Epithelial cell of esophagus (primary cell): ENCODE results near the gene NCAPG2.

ENCODE experiments used
- DNase-seq: peaks from one replicate; pipeline ENCODE4 v3.0.0; 2010; ENCODE audit warnings: low read depth
- H3K4me3 ChIP-seq: 2 replicates; pipeline ENCODE4 v1.5.1; 2011; ENCODE audit warnings: mild to moderate bottlenecking, low read length, control low read depth
- CTCF ChIP-seq: IDR thresholded peaks from 2 replicates; pipeline ENCODE4 v1.5.1; 2011; ENCODE audit warnings: low read depth, mild to moderate bottlenecking, low read length, control low read depth, inconsistent platforms; ENCODE audit not compliant: insufficient read depth; ENCODE audit errors: missing control alignments

Gene NCAPG2

GRCh38 chr7:158607563-158607962 lies 97.0 kb downstream of the NCAPG2 start:
- no peak for TF ChIP-seq CTCF
- H3K4me3 ChIP-seq = no peak overlapping the region

GRCh38 chr7:158606671-158607424 lies 97.8 kb downstream of the NCAPG2 start:
- H3K4me3 ChIP-seq = no peak overlapping the region
- TF ChIP-seq CTCF = no peak
- DNase-seq = no peak

More at GRCh38 chr7:158607563-158607962, 97.0 kb downstream of the NCAPG2 start:
- no peak for DNase-seq

GRCh38 chr7:158606129-158606528 lies 98.5 kb downstream of the NCAPG2 start:
- no peak for DNase-seq
- H3K4me3 ChIP-seq = no peak overlapping the region
- no peak for TF ChIP-seq CTCF

GRCh38 chr7:158603773-158604755 lies 100.5 kb downstream of the NCAPG2 start:
- no peak for DNase-seq
- TF ChIP-seq CTCF = no peak
- H3K4me3 ChIP-seq = no peak overlapping the region

GRCh38 chr7:158602905-158603772 lies 101.5 kb downstream of the NCAPG2 start:
- TF ChIP-seq CTCF = no peak
- H3K4me3 ChIP-seq = no peak overlapping the region
- no peak for DNase-seq

GRCh38 chr7:158602041-158602440 lies 102.6 kb downstream of the NCAPG2 start:
- H3K4me3 ChIP-seq = no peak overlapping the region
- TF ChIP-seq CTCF = no peak
- no peak for DNase-seq
